ENCODE data around the gene GAD2.

GAD2 gene

DNA sequence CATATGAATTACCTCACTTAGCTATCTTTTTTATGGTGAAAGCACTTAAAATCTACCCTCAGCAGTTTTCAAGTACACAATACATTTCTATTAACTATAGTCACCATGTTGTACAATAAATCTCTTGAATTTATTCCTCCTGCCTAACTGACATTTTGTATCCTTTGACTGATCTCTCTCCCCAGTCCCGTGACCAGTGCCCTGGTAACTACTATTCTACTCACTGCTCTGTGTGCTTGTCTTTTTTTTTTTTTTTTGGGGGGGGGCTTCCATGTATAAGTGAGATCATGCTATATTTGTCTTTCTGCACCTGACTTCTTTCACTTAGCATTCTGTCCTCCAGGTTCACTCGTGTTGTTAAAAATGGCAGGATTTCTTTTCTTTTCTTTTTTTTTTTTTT is 11.4 kb upstream of the GAD2 start:
- ATAC-seq, result no peak
- TF ChIP-seq RARB (CRISPR knock-in tag; IDR thresholded peaks at IDR 0.05) (no peak), SNAI2 (CRISPR knock-in tag; IDR thresholded peaks at IDR 0.05) (no peak), ARNTL (CRISPR knock-in tag; IDR thresholded peaks at IDR 0.05; ENCODE audit: borderline replicate concordance, low read depth) (no peak), CSDC2 (CRISPR knock-in tag; IDR thresholded peaks at IDR 0.05) (no peak), TOX (CRISPR knock-in tag; IDR thresholded peaks at IDR 0.05; ENCODE audit: borderline replicate concordance) (no peak), ZNF565 (CRISPR knock-in tag; conservative IDR thresholded peaks at IDR 0.05; ENCODE audit: low read depth) (no peak), TSHZ2 (CRISPR knock-in tag; IDR thresholded peaks at IDR 0.05) (no peak), ZNF70 (CRISPR knock-in tag; IDR thresholded peaks at IDR 0.05) (no peak), GLIS3 (CRISPR knock-in tag; IDR thresholded peaks at IDR 0.05) (no peak), ESRRG (CRISPR knock-in tag; IDR thresholded peaks at IDR 0.05) (no peak), ZNF8 (CRISPR knock-in tag; IDR thresholded peaks at IDR 0.05) (no peak), ISL1 (CRISPR knock-in tag; IDR thresholded peaks at IDR 0.05) (no peak)
- TF ChIP-seq, protein P1, sequence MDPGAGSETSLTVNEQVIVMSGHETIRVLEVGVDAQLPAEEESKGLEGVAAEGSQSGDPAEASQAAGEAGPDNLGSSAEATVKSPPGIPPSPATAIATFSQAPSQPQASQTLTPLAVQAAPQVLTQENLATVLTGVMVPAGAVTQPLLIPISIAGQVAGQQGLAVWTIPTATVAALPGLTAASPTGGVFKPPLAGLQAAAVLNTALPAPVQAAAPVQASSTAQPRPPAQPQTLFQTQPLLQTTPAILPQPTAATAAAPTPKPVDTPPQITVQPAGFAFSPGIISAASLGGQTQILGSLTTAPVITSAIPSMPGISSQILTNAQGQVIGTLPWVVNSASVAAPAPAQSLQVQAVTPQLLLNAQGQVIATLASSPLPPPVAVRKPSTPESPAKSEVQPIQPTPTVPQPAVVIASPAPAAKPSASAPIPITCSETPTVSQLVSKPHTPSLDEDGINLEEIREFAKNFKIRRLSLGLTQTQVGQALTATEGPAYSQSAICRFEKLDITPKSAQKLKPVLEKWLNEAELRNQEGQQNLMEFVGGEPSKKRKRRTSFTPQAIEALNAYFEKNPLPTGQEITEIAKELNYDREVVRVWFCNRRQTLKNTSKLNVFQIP (CRISPR knock-in tag; IDR thresholded peaks at IDR 0.05; ENCODE audit: borderline replicate concordance, low read depth), result no peak

DNA sequence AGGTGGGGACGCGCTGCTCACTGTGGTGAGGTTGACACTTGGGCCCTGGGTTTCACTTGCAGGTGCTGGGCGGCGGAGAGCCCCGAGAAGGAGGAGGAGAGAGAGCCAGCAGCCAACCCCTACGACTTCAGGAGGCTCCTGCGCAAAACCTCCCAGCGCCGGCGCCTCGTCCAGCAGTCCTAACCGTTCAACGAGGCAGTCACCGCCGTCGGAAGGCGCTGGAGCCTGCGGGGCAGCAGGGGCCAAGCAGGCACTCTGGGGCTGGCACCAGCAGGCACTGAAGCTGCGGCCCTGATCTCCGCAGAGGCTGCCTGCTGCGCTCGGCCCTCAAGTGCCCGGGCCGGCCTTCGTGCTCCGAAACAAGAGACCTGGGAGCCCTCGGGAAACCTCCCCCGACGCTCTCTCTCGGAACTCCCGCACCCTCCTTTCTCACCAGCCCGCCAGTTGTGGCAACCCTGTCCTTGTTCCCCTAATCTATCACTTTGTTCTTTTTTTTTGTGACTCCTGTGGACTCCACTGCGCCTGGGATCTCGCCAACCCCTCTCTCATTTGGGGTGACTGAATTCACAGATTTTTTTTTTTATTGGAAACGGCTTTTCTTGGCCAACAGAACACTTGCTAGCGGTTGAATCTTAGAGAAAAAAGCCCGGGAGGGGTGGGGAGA is 4.7 kb upstream of the GAD2 start:
- ATAC-seq, result no peak
- no peak for TF ChIP-seq PATZ1 (CRISPR knock-in tag; IDR thresholded peaks at IDR 0.05; ENCODE audit: borderline replicate concordance)
- no peak for TF ChIP-seq CREB5 (CRISPR knock-in tag; IDR thresholded peaks at IDR 0.05; ENCODE audit: low read depth)
- TF ChIP-seq ZNF8 (CRISPR knock-in tag; IDR thresholded peaks at IDR 0.05), result no peak
- no peak for TF ChIP-seq BACH2 (CRISPR knock-in tag; IDR thresholded peaks at IDR 0.05; ENCODE audit: borderline replicate concordance)
- no peak for TF ChIP-seq ARNTL (CRISPR knock-in tag; IDR thresholded peaks at IDR 0.05; ENCODE audit: borderline replicate concordance, low read depth)
- TF ChIP-seq, protein P2, sequence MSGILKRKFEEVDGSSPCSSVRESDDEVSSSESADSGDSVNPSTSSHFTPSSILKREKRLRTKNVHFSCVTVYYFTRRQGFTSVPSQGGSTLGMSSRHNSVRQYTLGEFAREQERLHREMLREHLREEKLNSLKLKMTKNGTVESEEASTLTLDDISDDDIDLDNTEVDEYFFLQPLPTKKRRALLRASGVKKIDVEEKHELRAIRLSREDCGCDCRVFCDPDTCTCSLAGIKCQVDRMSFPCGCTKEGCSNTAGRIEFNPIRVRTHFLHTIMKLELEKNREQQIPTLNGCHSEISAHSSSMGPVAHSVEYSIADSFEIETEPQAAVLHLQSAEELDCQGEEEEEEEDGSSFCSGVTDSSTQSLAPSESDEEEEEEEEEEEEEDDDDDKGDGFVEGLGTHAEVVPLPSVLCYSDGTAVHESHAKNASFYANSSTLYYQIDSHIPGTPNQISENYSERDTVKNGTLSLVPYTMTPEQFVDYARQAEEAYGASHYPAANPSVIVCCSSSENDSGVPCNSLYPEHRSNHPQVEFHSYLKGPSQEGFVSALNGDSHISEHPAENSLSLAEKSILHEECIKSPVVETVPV (CRISPR knock-in tag; IDR thresholded peaks at IDR 0.05), result no peak
- TF ChIP-seq GLIS3 (CRISPR knock-in tag; IDR thresholded peaks at IDR 0.05), result no peak
- TF ChIP-seq ZNF565 (CRISPR knock-in tag; conservative IDR thresholded peaks at IDR 0.05; ENCODE audit: low read depth), result no peak
- TF ChIP-seq ZC3H10 (CRISPR knock-in tag; IDR thresholded peaks at IDR 0.05), result no peak
- TF ChIP-seq TSHZ2 (CRISPR knock-in tag; IDR thresholded peaks at IDR 0.05), result no peak
- no peak for TF ChIP-seq ZNF70 (CRISPR knock-in tag; IDR thresholded peaks at IDR 0.05)
- TF ChIP-seq OSR1 (CRISPR knock-in tag; IDR thresholded peaks at IDR 0.05), result no peak

Measured in SK-N-SH treated with all-trans-retinoic acid at 6 μM for 48 hours (cell line).